SHP77 (cell line): ENCODE data around the gene E2F2.

Source experiments
- DNase-seq, 2 experiments: peaks; one replicate each; lab custom pipeline; 2025; lab: John Stamatoyannopoulos, UW

E2F2 gene

GRCh38 chr1:23530747-23531561 is at the start of gene E2F2:
Gene E2F2 (minus strand): TSS chr1:23531233. CDS start chr1:23530793, 440 bp downstream.
- peak; percentile 73 to 89 for DNase-seq

DNA sequence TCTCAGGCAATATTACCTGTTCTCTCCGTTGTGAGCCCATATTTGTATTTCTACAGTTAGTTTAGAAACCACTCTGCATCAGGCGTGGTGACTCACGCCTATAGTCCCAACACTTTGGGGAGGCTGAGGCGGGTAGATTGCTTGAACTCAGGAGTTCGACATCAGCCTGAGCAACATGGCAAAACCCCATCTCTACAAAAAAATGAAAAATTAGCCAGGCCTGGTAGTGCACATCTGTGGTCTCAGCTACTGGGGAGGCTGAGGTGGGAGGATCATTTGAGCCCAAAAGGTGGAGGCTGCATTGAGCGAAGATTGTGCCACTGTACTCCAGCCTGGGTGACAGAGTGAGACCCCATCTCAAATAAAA is 47.9 kb upstream of the E2F2 start:
- no peak for DNase-seq

DNA sequence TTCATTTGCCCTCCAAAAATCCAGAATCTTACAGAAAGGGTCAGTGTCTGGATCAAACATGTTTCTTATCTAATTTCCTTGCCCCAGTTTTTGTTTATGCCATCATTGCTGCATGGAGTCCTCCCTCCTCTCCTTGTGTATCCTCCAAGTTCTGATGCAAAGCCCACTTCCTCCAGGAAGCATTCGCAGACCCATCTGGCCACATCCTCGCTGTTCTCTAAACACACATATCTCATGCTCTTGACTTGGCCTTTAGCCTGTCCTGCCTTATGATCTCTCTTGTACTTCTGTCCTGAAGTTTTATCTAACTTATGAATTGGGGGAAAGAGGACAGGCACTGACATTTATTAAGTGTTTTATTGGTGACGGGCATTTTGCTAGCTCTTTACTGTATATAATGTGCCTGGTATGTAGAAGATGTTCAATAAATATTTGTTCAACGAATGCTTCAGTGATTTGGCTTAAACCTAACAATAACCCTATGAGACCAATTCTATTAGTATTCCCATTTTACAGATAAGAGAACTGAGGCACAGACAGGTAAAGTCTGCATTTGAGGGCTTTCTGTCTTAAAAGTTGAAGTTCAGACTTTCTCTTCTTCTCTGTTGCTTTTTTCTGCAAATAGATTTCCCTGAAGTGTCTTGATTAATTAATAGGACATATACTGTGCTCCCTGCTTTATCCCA is 47.4 kb upstream of the E2F2 start:
- DNase-seq = no peak

GRCh38 chr1:23577056-23578004 is 46.3 kb upstream of the E2F2 start:
- DNase-seq = no peak

DNA sequence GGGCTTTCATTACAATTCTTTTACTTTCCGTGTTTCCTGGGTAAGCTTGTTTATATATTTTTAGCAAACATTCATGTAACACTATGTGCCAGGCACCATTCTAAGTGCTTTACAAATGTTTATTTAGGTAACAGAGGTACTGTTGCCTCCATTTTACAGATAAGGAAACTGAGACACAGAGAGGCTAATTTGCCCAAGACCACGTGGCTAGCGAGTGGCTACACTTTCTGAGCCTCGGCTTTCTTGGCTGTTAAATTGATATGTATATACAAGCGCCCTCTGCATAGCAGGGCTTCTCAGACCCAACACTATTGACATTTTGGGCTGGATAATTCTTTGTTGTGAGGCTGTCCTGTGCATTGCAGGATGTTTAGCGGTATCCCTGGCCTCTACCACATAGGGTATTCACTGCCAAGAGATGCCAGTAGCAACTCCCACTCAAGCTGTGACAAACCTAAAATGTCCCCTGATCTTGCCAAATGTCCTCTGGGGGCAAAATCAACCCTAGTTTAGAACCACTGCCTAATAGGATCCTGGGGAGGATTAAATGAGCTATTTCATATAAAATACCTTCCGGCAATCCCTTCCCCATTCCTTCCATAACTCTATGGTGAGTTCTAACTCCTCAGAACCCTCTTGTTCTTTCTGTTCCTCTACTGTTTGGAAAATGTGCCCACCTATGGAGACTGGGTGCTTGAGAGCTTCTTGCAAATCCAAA is 45.5 kb upstream of the E2F2 start:
- no peak for DNase-seq

DNA sequence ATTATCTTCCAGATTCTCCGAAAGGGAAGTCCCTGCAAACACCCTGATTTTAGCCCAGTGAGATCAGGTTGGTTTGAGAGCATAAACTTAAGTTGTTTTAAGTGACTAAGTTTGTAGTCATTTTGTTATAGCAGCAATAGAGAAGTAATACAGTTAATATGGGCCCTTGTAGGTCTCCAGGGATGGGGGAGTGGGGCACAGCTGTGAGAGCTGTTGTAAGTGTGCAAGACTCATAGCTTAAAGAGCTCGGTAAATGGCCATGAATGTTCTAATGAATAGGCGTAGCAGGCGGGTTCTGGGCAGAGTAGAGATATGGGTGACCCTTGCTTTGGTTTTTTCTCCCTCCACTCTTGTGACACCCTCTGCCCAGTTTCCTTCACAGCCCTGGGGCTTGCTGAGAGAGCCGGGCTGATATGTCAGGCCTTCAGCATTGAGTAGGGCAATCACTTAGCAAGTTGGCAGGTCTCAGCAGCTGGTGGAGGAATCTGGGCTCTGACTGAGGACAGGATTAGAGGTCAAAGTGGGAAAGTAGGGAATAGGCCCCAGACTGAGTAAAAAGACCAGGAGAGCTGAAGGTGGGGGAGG is 44.3 kb upstream of the E2F2 start:
- DNase-seq = no peak

DNA sequence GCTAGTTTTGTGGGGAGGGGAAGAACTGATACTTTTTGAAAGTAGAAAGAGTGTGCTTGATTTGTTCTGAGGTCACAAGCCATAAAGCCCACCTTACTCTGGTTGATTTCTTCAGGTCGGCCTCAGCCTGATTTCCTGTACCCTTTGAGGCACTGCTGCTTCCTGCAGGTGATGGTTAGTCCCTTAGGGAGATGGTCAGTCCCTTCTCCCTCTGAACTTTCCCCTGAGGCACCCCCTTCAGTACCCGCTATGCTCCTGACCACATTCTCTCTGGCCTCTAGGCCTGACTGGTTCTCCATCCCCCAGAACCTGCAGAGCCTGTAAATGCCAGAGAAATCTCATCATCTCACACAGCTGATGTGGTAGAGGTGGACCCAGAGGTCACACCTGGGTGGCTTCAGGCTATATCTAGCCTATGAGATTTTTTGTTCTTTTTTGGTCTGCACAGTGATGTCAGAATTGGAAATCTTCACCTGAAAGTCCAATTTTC is 43.3 kb upstream of the E2F2 start:
- no peak for DNase-seq

DNA sequence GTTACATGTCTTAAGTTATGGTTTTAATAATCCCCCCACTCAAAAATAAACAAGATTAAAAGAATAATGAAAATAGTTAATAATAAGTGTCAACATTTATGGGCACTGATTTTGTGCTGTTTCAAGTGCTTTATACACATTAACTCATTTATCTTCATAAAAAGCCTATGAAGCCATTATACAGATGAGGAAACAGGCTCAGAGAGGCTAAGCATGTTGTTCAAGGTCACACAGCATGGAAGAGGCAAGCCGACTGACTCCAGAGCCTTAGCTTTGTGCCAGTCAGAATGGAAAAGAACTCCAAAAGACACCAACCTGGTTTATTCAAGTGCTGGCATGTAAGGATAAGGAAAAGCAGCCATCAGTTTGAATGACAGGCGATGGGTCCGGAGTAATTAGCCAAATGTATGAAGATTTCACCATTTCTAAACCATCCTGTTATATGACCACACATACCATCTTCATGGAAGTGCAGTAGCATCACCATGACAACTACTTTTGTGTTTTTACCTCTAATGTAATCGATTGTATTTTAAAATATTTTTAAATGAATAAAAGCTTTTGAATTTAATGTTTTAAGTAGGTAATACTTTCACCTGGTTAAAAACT is 42.6 kb upstream of the E2F2 start:
- DNase-seq = no peak

DNA sequence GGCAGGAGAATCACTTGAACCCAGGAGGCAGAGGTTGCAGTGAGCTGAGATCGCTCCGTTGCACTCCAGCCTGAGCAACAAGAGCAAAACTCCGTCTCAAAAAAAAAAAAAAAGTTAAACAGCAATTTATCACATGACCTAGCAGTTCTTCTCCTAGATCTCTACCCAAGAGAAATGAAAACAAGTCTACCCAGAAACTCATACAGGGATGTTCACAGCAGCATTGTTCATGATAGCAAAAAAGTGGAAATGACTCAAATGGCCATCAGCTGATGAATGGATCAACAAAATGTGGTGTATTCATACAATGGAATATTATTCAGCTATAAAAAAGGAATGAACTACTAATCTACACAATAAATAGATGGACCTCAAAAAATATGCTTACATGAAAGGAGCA is 40.4 kb upstream of the E2F2 start:
- DNase-seq = no peak

- no peak for DNase-seq
Measured at GRCh38 chr1:23570001-23570691, 39.1 kb upstream of the E2F2 start.

DNA sequence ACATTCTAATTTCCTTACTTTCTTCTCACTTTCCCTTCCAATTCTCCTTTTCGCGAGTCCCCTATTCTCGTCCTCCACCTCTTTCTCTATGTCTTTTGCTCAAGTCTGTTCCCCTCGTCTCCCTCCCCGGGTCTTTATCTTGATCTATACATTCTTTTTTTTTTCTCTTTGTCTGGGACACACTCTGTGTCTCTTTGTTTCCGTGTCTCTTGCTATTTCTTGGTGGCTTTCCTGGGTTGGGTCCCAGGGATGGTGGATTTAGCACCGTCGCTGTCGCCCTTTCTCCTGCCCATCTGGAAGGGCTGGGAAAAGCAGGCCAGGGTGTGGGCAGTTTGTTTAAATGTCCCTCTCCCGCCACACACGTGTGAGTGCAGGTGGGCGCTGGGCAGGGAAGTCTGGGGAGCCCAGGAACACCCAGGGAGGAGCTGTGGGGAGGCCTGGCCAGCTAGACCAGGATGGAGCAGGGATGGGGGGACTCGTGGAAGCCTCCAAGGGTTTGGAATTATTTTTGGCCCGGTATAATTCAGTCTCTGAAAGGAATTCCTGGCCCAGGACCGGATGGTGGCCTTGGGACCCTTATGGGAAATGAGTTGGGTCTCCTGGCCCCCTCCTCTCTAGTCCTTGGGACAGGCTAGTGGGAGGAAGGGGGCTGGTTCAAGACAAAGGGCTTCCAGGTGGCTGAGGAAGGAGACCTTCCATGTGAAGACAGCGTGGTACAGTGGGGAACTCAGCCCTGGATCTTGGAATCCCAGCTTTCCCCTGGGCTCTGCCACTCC is 37.8 kb upstream of the E2F2 start:
- no peak for DNase-seq

DNA sequence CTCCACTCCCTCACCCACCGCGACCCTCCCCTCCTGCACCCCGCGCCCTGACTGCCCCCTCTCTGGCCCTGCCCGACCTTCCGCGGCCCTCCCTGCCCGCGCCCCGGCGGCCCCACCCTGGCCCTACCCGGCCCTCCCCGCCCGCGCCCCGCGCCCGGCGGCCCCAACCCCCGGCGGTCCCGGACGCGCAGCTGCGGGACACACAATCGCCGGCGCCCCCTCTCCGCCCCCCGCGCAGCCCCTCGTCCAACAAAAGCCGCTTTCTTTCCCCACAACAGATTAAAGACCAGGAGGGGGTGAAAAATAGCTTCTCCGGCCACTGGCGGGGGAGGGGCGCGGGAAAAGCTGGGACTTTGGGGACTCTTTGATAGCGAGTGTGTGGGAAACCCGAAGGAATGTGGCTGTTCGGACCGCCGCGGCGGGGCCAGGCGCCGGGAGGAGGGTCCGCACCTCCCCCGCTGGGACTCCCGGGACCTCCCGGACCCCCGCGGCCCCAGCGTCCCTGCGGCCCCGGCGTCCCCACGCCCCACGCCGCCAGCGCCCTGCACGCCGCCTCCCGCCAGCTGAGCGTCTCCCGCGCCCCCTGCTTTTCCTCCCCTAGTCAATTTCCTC is 37.1 kb upstream of the E2F2 start:
- DNase-seq = no peak

GRCh38 chr1:23567629-23567995 is 36.6 kb upstream of the E2F2 start:
- no peak for DNase-seq

GRCh38 chr1:23566304-23566703 is 35.3 kb upstream of the E2F2 start:
- DNase-seq = no peak

- no peak for DNase-seq
Measured at GRCh38 chr1:23565776-23566175, 34.7 kb upstream of the E2F2 start.

GRCh38 chr1:23564529-23565122 is 33.6 kb upstream of the E2F2 start:
- DNase-seq = no peak

DNA sequence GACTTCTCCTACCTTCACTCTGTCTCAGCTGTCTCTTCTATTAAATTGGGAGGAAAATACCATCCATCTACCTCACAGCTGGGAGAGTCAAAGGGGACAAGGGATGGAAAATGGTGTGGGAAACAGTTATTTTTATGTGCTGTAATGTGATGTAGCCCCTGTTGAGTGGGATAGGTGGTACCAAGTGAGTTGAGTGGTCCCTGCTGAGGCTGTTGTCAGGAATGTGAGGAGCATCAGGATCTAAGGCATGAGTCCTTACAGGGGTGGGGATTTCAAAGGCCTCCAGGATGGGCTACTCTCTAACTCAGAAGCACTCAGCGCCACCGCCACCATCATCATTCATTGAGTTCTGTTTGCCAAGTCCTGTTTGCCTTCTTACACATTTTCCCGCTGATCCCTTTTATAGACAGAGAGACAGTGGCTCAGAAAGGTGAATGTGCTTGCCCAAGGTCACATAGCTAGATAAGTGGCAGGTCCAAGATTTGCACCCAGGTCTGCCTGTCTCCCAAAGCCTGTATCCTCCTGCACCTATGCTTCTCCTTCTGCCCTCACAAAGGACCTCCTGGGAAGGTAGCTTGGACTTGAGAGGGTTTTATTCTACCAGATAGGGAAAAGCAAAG is 32.8 kb upstream of the E2F2 start:
- peak in 1 of 2 experiments; percentile 34 for DNase-seq

DNA sequence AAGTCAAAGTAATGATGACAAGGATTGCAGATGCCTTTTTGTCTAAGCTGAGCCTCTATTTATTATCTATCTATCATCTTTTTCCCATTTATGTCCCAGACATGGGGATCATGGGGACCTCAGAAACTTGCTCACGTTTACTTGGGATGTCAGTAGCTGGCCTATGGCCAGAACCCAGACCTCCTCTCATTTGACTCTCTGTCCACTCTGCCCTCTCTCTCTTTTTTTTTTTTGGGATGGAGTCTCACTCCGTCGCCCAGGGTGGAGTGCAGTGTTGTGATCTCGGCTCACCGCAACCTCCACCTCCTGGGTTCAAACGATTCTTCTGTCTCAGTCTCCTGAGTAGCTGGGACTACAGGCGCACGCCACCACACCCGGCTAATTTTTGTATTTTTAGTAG is 32.0 kb upstream of the E2F2 start:
- DNase-seq = no peak
